HG03469 (cell line): ENCODE measurements around the gene TRIM29.
"Not testable (repeated sequence)": the region's sequence is repeated elsewhere in the genome, so short reads cannot be mapped to it uniquely, and the experiment has no call there.

ENCODE experiments used
- ATAC-seq: cut with Tn5 transposase; IDR thresholded peaks from one replicate; pipeline ENCODE4 v1.9.1; 2021; ENCODE audit warnings: mild to moderate bottlenecking, moderate library complexity, moderate number of reproducible peaks; ENCODE audit not compliant: unreplicated experiment

The TRIM29 gene, protein sequence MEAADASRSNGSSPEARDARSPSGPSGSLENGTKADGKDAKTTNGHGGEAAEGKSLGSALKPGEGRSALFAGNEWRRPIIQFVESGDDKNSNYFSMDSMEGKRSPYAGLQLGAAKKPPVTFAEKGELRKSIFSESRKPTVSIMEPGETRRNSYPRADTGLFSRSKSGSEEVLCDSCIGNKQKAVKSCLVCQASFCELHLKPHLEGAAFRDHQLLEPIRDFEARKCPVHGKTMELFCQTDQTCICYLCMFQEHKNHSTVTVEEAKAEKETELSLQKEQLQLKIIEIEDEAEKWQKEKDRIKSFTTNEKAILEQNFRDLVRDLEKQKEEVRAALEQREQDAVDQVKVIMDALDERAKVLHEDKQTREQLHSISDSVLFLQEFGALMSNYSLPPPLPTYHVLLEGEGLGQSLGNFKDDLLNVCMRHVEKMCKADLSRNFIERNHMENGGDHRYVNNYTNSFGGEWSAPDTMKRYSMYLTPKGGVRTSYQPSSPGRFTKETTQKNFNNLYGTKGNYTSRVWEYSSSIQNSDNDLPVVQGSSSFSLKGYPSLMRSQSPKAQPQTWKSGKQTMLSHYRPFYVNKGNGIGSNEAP

DNA sequence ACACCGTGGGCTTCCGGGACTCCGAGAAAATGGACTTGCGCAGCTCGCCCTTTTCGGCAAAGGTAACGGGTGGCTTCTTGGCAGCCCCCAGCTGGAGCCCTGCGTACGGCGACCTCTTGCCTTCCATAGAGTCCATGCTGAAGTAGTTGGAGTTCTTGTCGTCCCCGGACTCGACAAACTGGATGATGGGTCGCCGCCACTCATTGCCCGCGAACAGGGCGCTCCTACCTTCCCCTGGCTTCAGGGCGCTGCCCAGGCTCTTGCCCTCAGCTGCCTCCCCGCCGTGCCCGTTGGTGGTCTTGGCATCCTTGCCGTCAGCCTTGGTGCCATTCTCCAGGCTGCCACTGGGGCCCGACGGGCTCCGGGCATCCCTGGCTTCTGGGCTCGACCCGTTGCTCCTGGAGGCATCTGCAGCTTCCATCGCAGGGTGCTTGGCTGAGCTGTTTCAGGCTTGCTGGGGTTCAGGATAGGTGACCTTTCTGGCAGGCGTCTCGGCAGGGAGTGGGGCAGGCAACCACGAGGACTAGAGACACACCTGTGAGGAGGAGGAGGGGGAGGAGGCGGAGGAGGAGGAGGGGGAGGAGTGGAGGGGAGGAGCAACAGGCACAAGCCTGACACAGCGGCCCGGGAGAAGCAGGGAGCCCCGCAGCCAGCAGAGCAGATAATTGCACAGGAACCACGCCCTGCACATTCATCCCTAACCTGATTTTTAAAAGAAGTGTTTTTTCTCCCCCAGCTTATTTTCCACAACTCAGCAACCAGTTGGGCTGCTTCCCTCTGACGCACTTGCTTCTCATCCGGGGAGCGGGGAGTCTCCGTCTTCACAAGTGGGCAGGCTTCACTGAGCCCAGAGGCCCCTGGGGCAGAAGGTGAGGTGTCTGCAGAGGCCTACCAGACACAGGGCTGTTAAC is at the start of gene TRIM29:
Gene TRIM29 (minus strand): TSS at position 503 of the 911 bp plus-strand sequence. CDS start 82 bp downstream, at position 421.
- no peak for ATAC-seq

DNA sequence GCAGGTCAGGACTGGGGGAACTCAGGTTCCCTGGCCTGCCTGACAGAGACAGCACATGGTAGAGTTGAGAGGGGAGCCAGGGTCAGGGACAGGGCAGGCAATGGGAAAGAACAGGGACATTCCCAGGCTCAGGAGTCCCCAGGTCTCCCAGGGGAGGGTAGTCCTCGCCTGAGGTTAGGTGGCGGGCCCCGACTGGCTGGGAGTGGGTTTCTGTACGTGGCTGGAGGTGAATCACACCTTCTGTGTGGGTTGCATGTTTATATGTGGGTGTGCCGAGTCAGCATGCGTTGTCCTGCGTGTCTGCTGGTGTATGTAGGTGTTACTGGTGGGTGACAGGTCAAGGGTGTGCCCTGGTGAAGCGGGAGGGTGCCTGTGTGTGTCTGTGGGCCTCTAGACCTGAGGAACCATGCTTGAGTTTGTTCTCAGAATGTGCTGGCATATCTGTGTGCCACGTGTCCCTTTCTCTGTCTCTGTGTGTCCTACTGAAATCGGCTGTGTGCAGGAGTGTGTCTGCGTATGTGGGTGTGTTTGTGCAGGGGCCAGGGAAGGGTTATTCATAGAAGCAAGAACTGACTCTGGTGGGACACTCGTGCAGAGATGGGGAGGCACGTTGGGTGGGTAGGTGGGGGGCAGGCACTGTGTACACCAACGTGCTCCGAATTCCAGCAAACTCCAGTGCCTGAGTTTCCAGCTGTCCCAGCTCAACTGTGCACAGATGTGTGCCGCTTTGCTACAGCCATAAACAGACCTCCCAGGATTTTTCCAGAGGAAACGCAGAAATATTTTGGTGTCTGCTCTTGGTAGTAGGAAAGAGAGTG is 49.1 kb upstream of the TRIM29 start:
- ATAC-seq, result no peak

DNA sequence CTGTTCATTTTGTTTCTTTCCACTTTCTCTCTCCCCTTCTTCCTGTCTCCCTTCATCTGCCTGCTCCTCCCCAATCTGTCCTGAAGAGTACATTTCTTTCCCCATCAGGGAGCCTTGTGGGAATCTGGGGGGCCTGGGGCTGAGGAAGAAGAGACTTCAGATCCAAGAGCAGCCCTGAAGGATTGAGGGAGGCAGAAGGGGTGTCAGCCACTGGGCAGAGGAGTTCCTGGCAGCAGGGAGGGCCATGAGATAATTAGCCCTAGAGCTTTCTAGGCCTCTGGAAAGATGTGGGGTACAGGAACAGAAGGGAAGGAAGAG is 48.5 kb upstream of the TRIM29 start:
- ATAC-seq, result no peak

DNA sequence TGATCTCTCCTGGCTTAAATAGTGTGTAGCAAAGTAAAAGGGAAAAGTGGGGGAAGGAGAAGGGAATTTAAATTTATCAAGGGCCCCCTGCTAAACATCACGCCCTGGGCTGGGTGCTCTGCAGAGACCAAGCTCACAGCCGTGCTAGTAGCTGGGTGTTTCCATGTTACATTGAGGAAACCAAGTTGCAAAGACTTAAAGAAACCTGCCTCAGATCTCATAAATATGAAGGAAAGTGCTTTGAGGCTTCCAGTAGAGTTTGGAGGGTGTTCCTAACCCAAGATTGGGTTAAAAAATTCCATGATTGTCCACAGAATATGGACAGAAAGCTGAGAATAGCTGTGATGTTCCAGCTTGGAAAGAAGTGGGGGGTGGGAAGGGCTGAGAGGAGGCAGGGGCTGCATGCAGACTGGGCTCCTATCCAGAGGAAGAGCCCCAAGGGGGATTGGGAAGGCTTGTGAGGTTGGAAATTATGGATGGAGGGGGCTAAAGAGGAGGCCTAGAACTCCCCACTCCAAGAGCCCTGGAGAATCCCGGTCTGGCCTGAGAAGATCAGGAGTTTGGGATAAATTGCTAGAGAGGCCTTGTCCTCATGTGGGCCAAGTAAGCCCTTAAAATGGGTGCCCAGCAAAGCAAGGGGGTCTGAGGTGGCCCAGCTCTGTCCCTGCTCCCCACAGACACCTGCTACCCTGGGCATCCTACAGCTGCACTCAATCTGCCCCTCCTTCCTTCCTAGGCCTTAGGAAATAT is 48.0 kb upstream of the TRIM29 start:
- no peak for ATAC-seq

DNA sequence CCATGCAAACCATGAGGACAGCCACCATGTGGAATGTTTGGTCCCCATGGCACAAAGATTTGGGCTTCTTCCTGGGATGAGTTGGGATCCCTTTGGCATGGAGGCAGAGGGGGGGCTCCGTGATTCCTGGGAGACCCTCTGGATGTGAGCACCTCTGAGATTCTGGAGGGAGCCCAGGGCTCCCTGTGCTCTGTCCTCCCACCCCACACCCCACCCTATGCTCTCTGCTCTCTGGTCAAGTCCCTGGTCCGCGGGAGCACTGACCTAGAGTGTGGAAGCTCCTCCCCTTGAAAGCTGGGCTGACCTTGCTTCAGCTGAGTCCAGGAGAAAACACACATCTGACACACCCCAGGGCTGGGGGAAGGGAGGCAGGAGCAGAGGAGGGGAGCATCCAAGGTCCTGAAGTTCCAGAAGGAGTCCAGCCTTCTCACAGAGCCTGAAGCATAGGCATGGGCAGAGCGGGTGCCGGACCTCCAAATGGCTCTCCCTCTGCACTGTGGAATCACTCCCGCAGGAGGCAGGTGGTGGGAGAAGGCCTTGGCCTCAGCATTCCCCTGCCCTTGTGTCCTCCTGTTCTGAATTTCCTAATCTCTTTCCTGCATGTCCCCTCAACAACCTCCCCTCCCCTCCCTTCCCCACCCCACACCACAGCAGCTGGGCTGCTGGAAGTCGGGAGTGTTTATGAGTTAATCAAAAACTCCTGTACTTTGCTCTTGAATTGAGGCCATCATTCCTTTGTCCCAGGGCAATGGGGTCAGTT is 47.2 kb upstream of the TRIM29 start:
- ATAC-seq, result no peak

DNA sequence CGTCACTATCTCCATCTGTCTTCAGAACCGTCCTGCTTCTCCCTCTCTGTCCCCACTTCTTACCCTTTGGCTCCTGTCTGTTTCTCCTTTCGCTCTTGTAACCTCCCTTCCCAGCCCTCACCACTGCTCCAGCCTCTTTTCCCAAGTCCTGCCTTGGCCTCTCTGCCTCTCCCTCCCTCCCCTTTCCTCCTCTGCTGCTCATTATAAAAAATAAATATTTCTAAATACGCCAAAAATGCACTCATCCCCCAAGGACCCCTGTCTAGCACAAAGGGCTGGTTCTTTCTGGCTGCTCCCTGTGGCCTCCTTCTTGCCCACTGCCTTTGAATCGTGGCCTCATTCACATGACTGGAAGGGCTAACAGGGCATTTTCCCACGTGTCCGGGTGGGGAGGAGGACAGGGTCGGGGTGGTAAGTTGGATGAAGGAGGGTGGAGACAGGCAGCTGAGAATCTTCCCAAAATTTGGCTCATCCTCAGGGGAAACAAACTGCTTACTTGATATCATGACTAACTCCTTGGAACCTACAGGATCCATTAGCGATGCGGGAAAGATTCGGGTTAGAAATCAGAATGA is 46.5 kb upstream of the TRIM29 start:
- no peak for ATAC-seq

DNA sequence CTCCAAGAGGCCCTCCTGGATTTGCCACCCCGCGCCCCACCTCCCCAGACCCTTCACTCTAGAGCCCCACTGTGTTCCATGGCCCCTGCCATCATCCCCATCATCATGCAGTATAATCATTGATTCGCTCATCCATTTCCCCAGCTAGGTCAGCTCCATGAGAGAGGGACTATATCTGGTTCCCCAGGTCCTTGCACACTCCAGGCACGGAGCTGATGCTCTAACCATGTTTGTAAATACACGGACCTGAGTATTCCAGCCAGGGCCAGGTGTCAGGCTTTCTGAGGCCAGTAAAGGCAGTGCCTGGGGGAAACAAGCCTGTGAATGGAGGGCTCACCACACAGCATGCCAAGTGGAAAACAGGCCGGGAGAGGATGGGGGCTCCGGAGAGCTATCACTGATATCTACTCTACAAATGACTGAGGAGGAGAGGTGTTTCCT is 45.8 kb upstream of the TRIM29 start:
- ATAC-seq, result no peak

DNA sequence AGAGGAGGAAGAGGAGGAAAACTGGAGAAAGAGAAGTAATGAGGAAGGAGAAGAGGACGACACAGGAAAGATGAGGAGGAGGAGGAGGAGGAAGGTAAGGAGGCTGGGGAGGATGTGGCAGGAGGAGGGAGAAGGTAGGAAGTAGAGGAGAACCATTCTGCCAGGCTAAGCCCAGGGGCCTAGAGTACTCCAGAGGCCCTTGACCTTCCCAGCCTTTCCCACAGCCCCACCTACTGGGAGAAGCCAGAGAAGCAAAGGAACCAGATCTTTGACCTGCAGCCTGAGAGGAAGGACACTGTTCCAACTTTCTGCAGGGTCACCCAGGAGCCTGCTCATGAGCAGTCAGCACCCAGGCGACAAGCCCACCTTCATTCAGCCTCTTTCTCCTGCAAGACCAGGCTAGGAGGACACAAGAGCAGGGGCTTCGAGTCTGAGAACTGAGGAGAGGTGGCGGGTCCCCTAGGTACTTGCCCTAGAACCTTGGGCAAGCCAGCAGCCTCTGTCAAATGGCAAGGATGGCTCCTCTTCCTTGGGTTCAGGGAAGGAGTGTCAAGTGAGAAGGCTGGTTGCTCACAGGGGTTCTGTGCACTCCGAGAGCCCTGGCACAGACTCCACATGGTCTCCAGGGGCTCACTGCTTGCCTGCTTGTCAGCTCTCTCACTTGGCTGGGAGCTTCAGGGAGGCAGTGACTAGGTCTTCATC is 45.0 kb upstream of the TRIM29 start:
- no peak for ATAC-seq

DNA sequence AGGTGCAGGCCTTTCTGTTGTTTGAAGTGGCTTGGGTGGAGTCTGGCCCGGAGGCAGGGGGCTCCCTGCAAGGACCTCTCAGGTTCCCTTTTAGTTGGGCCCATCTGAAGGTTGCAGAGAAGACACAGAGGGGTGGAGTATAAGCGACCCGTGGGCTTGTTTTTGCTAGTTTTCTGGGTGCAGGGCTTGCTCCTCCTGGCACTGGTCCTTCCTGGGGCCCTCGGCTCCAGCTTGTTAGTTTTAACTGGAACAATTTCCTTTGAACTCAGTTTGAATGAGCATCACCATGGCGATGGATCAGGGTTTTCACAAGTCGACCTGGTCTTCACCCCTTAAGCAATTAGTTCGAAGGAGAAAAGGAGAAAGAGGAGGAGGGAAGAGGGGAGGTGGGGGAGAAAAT is 44.5 kb upstream of the TRIM29 start:
- no peak for ATAC-seq

DNA sequence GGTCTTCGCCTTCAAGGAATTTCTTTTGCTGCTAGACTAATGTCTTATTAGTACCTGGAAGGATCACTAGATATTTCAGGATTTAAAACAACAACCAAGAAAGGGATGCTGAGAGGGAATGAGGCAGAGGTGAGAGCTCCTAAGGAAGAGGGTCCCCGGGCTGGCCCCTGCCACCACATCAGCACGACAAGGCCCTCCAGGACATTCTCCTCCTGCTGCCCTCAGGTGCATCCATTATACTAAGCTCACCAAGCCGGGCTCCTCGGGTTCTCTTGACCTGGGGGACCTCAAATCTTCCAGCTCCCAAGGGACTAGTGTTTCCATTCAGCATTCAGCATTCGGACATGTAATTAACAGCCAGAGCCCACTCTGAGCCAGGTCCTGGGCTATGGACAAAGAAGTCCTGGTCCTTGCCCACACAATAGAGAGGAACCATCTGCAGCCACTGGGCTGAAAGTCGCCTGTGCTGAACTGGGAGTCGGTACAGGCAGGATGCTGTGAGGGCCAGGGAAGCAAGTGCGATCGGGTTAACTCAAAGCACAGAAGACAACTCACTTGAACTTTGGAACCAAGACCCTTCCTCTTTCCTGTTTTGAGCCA is 43.6 kb upstream of the TRIM29 start:
- ATAC-seq, result no peak

DNA sequence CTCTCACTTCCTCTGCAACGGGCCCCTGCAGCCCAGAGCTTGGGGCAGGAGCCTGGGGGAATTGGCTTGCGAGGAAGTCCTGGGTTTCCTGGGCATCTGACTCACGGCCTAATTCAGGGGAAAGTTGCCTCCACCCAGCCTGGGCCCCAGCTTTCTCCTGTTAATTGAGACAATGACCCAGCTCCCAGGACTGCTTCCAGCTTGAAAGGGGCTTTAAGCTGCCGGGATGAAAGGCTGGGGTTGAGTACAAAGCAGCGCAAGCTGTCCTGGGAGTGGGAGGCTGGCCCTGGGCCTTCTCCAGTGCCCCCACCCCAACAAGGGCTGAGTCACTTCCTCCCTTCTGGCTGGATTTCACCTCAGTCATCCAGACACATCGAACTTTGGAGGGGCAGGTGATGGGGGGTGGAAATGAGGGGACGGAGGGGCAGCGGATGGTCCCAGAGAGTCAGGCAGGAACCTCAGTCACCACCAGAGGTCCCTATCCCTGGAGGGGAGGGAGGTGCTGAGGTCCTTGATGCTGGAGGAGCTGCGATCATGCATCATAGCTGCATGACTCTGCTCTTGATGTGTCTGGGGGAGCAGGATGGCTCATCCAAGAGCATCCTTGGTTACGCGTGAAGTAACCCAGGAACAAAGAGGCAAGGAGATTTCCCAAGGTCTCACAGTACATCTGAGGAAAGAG is 42.8 kb upstream of the TRIM29 start:
- no peak for ATAC-seq

DNA sequence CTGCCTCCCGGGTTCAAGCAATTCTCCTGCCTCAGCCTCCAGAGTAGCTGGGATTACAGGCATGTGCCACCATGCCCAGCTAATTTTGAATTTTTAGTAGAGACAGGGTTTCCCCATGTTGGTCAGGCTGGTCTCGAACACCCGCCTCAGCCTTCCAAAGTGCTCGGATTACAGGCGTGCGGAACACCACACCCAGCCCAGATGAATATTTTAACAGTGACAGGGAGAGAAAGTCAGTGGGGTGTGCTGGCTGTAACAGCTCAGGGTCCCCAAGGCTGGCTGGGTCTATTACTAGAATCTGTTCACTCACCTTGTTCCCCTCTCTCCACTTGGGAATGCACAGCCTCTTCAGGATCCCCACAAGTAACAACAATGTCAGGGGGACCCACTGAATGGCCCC is 42.1 kb upstream of the TRIM29 start:
- not testable (repeated sequence) for ATAC-seq

DNA sequence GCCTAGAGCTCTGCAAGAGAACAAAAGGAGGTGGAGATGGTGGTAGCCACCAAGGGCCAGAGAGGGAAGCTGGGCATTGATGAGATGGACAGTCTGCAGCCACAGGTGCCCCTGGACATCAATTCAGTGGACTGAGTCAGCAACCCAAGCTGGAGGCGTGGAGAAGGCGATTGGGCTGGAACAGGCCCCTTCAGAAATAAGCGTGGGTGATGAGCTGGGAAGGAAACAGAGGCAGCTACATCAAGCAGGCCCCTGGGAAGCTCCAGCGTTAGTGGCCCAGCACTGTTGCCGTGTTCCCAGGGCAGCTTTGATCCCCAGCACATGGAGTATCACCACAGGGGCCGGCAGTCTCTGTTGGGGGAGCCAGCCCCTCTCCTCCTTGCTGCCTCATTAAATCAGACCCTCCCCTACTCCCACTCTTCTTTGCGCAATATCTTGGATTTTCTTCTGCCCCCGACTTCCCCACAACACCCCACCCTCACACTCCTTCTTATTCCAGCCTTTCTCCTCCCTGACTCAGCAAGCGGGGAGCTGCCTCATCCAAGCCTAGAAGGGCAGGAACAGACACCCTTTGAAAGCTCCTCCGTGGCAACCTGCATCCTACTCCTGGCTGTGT is 41.3 kb upstream of the TRIM29 start:
- no peak for ATAC-seq

DNA sequence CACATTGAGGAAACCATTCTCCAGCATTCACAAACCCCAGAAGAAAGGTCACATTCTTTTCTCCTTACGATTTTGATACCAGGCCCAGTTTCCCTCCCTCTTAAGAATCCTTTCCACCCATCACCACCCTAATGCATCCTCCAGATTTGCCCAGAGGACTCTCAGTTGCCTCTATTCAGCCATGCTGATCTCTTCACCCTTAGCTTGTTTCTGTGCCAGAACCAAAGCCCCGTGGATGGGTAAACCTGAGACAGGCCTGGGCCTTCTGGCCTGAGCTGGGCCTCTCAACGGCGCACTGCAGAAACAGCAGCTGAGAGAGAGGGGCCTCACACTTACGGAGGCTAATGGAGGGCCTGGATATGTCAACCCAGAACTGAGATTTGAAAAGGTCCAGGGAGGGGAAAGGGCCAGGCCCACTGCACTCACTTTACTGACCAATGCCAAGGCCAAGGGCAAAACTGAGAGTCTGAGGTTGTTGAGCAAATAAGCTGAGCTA is 40.7 kb upstream of the TRIM29 start:
- ATAC-seq, result no peak

DNA sequence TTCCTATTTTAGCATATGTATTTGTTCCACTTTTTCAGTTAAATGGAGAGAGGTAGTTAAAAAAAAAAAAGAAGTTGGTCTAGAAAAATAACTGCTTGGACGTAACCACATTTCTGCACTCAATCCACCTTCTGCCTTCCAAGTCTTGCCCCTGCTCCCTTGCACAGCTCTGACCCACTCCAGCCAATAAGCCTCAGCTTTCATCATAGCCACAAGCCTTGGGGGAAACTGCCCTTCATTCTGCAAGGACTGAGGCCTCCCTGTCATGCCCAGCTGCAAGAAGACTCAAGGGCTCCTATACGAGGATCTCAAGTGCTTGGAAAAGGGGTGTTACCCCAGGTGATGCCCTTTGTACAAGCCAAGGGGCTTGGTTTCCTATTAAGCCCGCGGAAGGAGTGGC is 37.0 kb upstream of the TRIM29 start:
- ATAC-seq, result no peak

DNA sequence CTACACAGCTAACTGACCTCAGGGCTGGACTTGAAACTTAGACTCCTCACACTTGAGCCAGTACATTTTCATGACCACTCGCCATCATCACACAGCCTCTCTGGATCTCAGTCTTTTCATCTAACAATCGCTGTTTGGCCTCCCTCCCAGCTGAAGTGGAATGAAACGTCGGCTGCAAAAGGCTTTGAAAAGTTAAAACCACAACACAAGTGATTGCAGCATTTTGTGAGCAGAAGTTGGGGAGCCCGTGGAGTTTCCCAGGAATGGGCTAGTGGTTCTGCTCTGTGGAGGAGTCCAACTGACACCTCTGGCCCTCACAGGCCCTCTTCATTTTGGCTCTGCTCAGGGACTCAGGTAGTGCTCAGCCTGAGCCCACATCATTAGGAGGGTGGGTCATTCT is 35.9 kb upstream of the TRIM29 start:
- no peak for ATAC-seq
